ENCODE measurements around the gene IL12RB2.

IL12RB2 gene

GRCh38 chr1:67382292-67382691 lies 74.6 kb downstream of the IL12RB2 start:
- WGBS, result 100% methylated on average over 1 of the region's 1 CpG

GRCh38 chr1:67383999-67384638 lies 76.4 kb downstream of the IL12RB2 start:
- Histone ChIP-seq H2BK5ac (ENCODE audit: low read depth, low read length, poor library complexity, severe bottlenecking) (no peak overlapping the region), H4K8ac (ENCODE audit: low read length) (no peak overlapping the region), H3K18ac (ENCODE audit: low read depth in 1 of 2, low read length in 2 of 2) (no peak overlapping the region), H3K4me1 (ENCODE audit: control insufficient read depth, insufficient read depth, low read depth, low read length) (peaks cover 1% of the 10 kb centered on the region), H3K27ac (ENCODE audit: low read length, poor library complexity, severe bottlenecking) (no peak overlapping the region), H2BK15ac (ENCODE audit: low read depth, poor library complexity, severe bottlenecking) (no peak overlapping the region), H3K4me3 (ENCODE audit: insufficient read depth in 1 of 2, low read depth in 1 of 2, low read length in 2 of 2) (no peak overlapping the region), H3K4ac (ENCODE audit: low read depth in 1 of 2, low read length in 2 of 2) (no peak overlapping the region), H4K91ac (ENCODE audit: low read length) (no peak overlapping the region), H3K4me2 (ENCODE audit: low read length, poor library complexity, severe bottlenecking) (no peak overlapping the region), H2BK120ac (ENCODE audit: low read depth, low read length) (no peak overlapping the region), H3K27me3 (ENCODE audit: control insufficient read depth in 1 of 2, insufficient read depth in 1 of 2, low read length in 2 of 2) (no peaks in the 10 kb centered on the region), H2BK12ac (ENCODE audit: low read length in 2 of 2) (no peak overlapping the region), H3K79me1 (replicated peaks; ENCODE audit: low read length, poor library complexity, severe bottlenecking) (no peaks in the 10 kb centered on the region), H3K9me3 (ENCODE audit: control insufficient read depth, low read length) (no peaks in the 10 kb centered on the region), H3K14ac (ENCODE audit: low read length in 2 of 2) (no peak overlapping the region), H3K9ac (ENCODE audit: low read length) (no peak overlapping the region), H2AK5ac (ENCODE audit: low read length, severe bottlenecking) (no peak overlapping the region), H3K36me3 (ENCODE audit: control insufficient read depth in 1 of 2, insufficient read depth in 2 of 2, low read depth in 1 of 2, low read length in 2 of 2) (peaks cover 3 to 4% of the 10 kb centered on the region in 2 experiments), H3K23ac (ENCODE audit: low read length in 2 of 2) (no peak overlapping the region), H2AFZ (ENCODE audit: low read depth, low read length) (no peak overlapping the region)
- DNase-seq, result no peak
- 96% methylated on average over 2 of the region's 2 CpGs for WGBS

More at GRCh38 chr1:67382292-67382691, 74.6 kb downstream of the IL12RB2 start:
- no peaks in the 10 kb centered on the region for H3K9me3 ChIP-seq (ENCODE audit: control insufficient read depth, low read length)
- H2BK5ac ChIP-seq (ENCODE audit: low read depth, low read length, poor library complexity, severe bottlenecking), result no peak overlapping the region
- no peak overlapping the region for H3K9ac ChIP-seq (ENCODE audit: low read length)
- no peak overlapping the region for H4K91ac ChIP-seq (ENCODE audit: low read length)
- H3K4me2 ChIP-seq (ENCODE audit: low read length, poor library complexity, severe bottlenecking), result no peak overlapping the region
- no peaks in the 10 kb centered on the region for H3K79me1 ChIP-seq (replicated peaks; ENCODE audit: low read length, poor library complexity, severe bottlenecking)
- no peak overlapping the region for H3K4ac ChIP-seq (ENCODE audit: low read depth in 1 of 2, low read length in 2 of 2)
- peaks cover 0 to 3% of the 10 kb centered on the region in 2 experiments for H3K36me3 ChIP-seq (ENCODE audit: control insufficient read depth in 1 of 2, insufficient read depth in 2 of 2, low read depth in 1 of 2, low read length in 2 of 2)
- H2AK5ac ChIP-seq (ENCODE audit: low read length, severe bottlenecking), result no peak overlapping the region
- H2BK12ac ChIP-seq (ENCODE audit: low read length in 2 of 2), result no peak overlapping the region
- no peak overlapping the region for H2AFZ ChIP-seq (ENCODE audit: low read depth, low read length)
- H4K8ac ChIP-seq (ENCODE audit: low read length), result no peak overlapping the region
- no peak overlapping the region for H3K4me3 ChIP-seq (ENCODE audit: insufficient read depth in 1 of 2, low read depth in 1 of 2, low read length in 2 of 2)
- peaks cover 1% of the 10 kb centered on the region for H3K4me1 ChIP-seq (ENCODE audit: control insufficient read depth, insufficient read depth, low read depth, low read length)
- no peak overlapping the region for H2BK120ac ChIP-seq (ENCODE audit: low read depth, low read length)
- H3K27ac ChIP-seq (ENCODE audit: low read length, poor library complexity, severe bottlenecking), result no peak overlapping the region
- H3K14ac ChIP-seq (ENCODE audit: low read length in 2 of 2), result no peak overlapping the region
- H2BK15ac ChIP-seq (ENCODE audit: low read depth, poor library complexity, severe bottlenecking), result no peak overlapping the region
- no peak overlapping the region for H3K18ac ChIP-seq (ENCODE audit: low read depth in 1 of 2, low read length in 2 of 2)
- DNase-seq, result no peak
- H3K27me3 ChIP-seq (ENCODE audit: control insufficient read depth in 1 of 2, insufficient read depth in 1 of 2, low read length in 2 of 2), result no peaks in the 10 kb centered on the region
- no peak overlapping the region for H3K23ac ChIP-seq (ENCODE audit: low read length in 2 of 2)

DNA sequence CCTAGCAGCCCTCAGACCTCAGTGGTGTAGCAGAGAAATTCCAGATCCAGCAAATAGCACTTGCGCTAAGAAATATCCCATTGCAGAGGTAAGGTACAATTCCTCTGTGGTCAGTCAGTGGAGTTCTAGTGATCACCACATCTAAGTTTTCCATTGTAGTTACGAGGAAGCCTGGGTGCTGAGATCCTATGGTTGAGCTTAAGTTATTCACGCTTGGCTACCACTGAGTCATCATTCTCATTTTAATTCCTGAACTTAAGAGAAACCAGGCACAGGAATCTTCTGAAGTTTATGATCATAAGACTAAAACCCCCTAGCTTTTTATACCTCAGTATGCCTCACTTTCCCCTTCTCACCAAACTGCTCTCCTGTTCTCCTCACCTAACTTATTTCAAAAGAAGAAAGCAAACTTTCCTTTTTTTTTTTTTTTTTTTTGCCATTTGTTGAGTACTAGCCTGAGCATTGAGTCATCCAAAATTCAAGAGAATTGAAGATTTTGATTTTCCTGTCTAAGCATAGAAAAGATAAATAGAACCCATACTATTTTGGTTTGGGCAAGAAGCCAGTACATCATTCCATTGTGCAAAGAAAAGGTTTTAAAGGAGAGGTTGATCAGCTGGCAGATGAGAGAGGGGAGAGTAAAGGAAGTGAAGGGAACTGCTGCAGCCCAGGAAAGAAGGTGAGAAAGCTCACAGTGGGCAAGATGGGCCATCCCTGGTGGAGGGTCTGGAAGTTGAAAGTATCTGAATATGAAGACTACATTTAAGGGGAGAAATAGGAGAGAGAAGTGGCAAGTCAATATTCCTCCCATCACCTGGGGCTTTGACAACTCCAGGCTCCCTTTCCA lies 82.6 kb downstream of the IL12RB2 start:
- H3K9me3 ChIP-seq (ENCODE audit: control insufficient read depth, low read length), result no peaks in the 10 kb centered on the region
- no peaks in the 10 kb centered on the region for H3K27me3 ChIP-seq (ENCODE audit: control insufficient read depth in 1 of 2, insufficient read depth in 1 of 2, low read length in 2 of 2)
- H3K4me2 ChIP-seq (ENCODE audit: low read length, poor library complexity, severe bottlenecking), result no peak overlapping the region
- 85% methylated on average over 3 of the region's 3 CpGs for WGBS
- no peak overlapping the region for H3K9ac ChIP-seq (ENCODE audit: low read length)
- H3K4me3 ChIP-seq (ENCODE audit: insufficient read depth in 1 of 2, low read depth in 1 of 2, low read length in 2 of 2), result no peak overlapping the region
- DNase-seq, result peak; percentile 43
- no peak overlapping the region for H2BK15ac ChIP-seq (ENCODE audit: low read depth, poor library complexity, severe bottlenecking)
- H3K4ac ChIP-seq (ENCODE audit: low read depth in 1 of 2, low read length in 2 of 2), result no peak overlapping the region
- H4K91ac ChIP-seq (ENCODE audit: low read length), result no peak overlapping the region
- H3K23ac ChIP-seq (ENCODE audit: low read length in 2 of 2), result no peak overlapping the region
- peak overlapping the region; percentile 84 for H2AK5ac ChIP-seq (ENCODE audit: low read length, severe bottlenecking)
- no peak overlapping the region for H4K8ac ChIP-seq (ENCODE audit: low read length)
- H3K27ac ChIP-seq (ENCODE audit: low read length, poor library complexity, severe bottlenecking), result peak overlapping the region; percentile 85
- no peak overlapping the region for H2BK5ac ChIP-seq (ENCODE audit: low read depth, low read length, poor library complexity, severe bottlenecking)
- H2AFZ ChIP-seq (ENCODE audit: low read depth, low read length), result no peak overlapping the region
- no peak overlapping the region for H3K18ac ChIP-seq (ENCODE audit: low read depth in 1 of 2, low read length in 2 of 2)
- H2BK120ac ChIP-seq (ENCODE audit: low read depth, low read length), result no peak overlapping the region
- no peak overlapping the region for H2BK12ac ChIP-seq (ENCODE audit: low read length in 2 of 2)
- no peaks in the 10 kb centered on the region for H3K79me1 ChIP-seq (replicated peaks; ENCODE audit: low read length, poor library complexity, severe bottlenecking)
- H3K14ac ChIP-seq (ENCODE audit: low read length in 2 of 2), result no peak overlapping the region
- peaks cover 5% of the 10 kb centered on the region for H3K4me1 ChIP-seq (ENCODE audit: control insufficient read depth, insufficient read depth, low read depth, low read length)
- H3K36me3 ChIP-seq (ENCODE audit: control insufficient read depth in 1 of 2, insufficient read depth in 2 of 2, low read depth in 1 of 2, low read length in 2 of 2), result peaks cover 10 to 24% of the 10 kb centered on the region in 2 experiments

GRCh38 chr1:67393240-67393639 lies 85.6 kb downstream of the IL12RB2 start:
- Histone ChIP-seq H3K4me1 (ENCODE audit: control insufficient read depth, insufficient read depth, low read depth, low read length) (peaks cover 5% of the 10 kb centered on the region), H3K4ac (ENCODE audit: low read depth in 1 of 2, low read length in 2 of 2) (no peak overlapping the region), H3K18ac (ENCODE audit: low read depth in 1 of 2, low read length in 2 of 2) (no peak overlapping the region), H3K9ac (ENCODE audit: low read length) (no peak overlapping the region), H3K27ac (ENCODE audit: low read length, poor library complexity, severe bottlenecking) (no peak overlapping the region), H2AK5ac (ENCODE audit: low read length, severe bottlenecking) (no peak overlapping the region), H3K9me3 (ENCODE audit: control insufficient read depth, low read length) (no peaks in the 10 kb centered on the region), H3K23ac (ENCODE audit: low read length in 2 of 2) (no peak overlapping the region), H4K91ac (ENCODE audit: low read length) (no peak overlapping the region), H3K14ac (ENCODE audit: low read length in 2 of 2) (no peak overlapping the region), H2BK5ac (ENCODE audit: low read depth, low read length, poor library complexity, severe bottlenecking) (no peak overlapping the region), H3K4me2 (ENCODE audit: low read length, poor library complexity, severe bottlenecking) (no peak overlapping the region), H3K27me3 (ENCODE audit: control insufficient read depth in 1 of 2, insufficient read depth in 1 of 2, low read length in 2 of 2) (no peaks in the 10 kb centered on the region), H2BK12ac (ENCODE audit: low read length in 2 of 2) (no peak overlapping the region), H2AFZ (ENCODE audit: low read depth, low read length) (no peak overlapping the region), H3K4me3 (ENCODE audit: insufficient read depth in 1 of 2, low read depth in 1 of 2, low read length in 2 of 2) (no peak overlapping the region), H2BK15ac (ENCODE audit: low read depth, poor library complexity, severe bottlenecking) (no peak overlapping the region), H3K79me1 (replicated peaks; ENCODE audit: low read length, poor library complexity, severe bottlenecking) (no peaks in the 10 kb centered on the region), H3K36me3 (ENCODE audit: control insufficient read depth in 1 of 2, insufficient read depth in 2 of 2, low read depth in 1 of 2, low read length in 2 of 2) (peaks cover 15 to 43% of the 10 kb centered on the region in 2 experiments), H2BK120ac (ENCODE audit: low read depth, low read length) (no peak overlapping the region), H4K8ac (ENCODE audit: low read length) (no peak overlapping the region)
- 85% methylated on average over 12 of the region's 12 CpGs for WGBS
- DNase-seq, result no peak

Data from mesenchymal stem cell (in vitro differentiated cells and primary cell).